Urinary bladder (tissue), 4 donors: ENCODE results near the gene MAPK8. TPM values are rescaled to one million over a fixed set of nuclear protein-coding genes. Genes with fewer than 3 reads are reported as not detected.

Experiments
- DNase-seq: peaks from one replicate; pipeline ENCODE4 v3.0.0-alpha.2; 2015; ENCODE audit errors: extremely low spot score
- H3K27ac ChIP-seq: one replicate; pipeline ENCODE4 v1.5.1; 2013; ENCODE audit warnings: low read depth, mild to moderate bottlenecking, moderate library complexity
- H3K36me3 ChIP-seq: one replicate; pipeline ENCODE4 v1.6.1; 2013; ENCODE audit warnings: mild to moderate bottlenecking, moderate library complexity; ENCODE audit not compliant: insufficient read depth
- H3K4me1 ChIP-seq: one replicate; pipeline ENCODE4 v1.6.1; 2013; ENCODE audit warnings: mild to moderate bottlenecking, moderate library complexity; ENCODE audit not compliant: insufficient read depth
- H3K4me3 ChIP-seq: one replicate; pipeline ENCODE4 v1.5.1; 2013; ENCODE audit warnings: low read depth, low read length
- WGBS: extraction: QIAGEN DNeasy Blood & Tissue Kit; methylation state at CpG from one replicate; pipeline ENCODE4 v1.1.7; 2013; 5-methylcytosine and 5-hydroxymethylcytosine counted together
- polyA plus RNA-seq: library from polyadenylated mRNA; stranded (reverse); fragments of 200-250 nt; gene quantifications from one replicate; pipeline ENCODE4 v1.2.3, GENCODE V29; 2013
- total RNA-seq: library from RNA; depleted of rRNA; stranded (reverse); fragments of >200 nt; gene quantifications from one replicate; pipeline ENCODE4 v1.2.3, GENCODE V29; 2014
- donor health status: healthy with polysubstance abuse.
- donor health status: healthy.

The MAPK8 gene
- total and polyA plus RNA-seq, 2 donors: 23.1 to 151 TPM

GRCh38 chr10:48389846-48390557, 83.5 kb downstream of the MAPK8 start:
- no peak for DNase-seq
- Histone ChIP-seq H3K4me1 (no peaks in the 10 kb centered on the region), H3K36me3 (no peaks in the 10 kb centered on the region), H3K27ac (no peak overlapping the region), H3K4me3 (no peak overlapping the region)
- whole genome bisulfite sequencing: 95% methylated on average over 2 of the region's 2 CpGs

- WGBS: 78% methylated on average over 5 of the region's 5 CpGs
Measured at GRCh38 chr10:48390558-48390871, 84.0 kb downstream of the MAPK8 start.

GRCh38 chr10:48390933-48391845, 84.7 kb downstream of the MAPK8 start:
- H3K4me1 ChIP-seq: no peaks in the 10 kb centered on the region
- no peak overlapping the region for H3K27ac ChIP-seq
- no peaks in the 10 kb centered on the region for H3K36me3 ChIP-seq
- DNase-seq: no peak
- WGBS: 88% methylated on average over 4 of the region's 4 CpGs
- no peak overlapping the region for H3K4me3 ChIP-seq

More at GRCh38 chr10:48390558-48390871, 84.0 kb downstream of the MAPK8 start:
- H3K27ac ChIP-seq: no peak overlapping the region
- no peaks in the 10 kb centered on the region for H3K4me1 ChIP-seq
- no peak overlapping the region for H3K4me3 ChIP-seq
- H3K36me3 ChIP-seq: no peaks in the 10 kb centered on the region
- no peak for DNase-seq

GRCh38 chr10:48391994-48392393, 85.5 kb downstream of the MAPK8 start:
- Histone ChIP-seq H3K27ac (no peak overlapping the region), H3K4me1 (no peaks in the 10 kb centered on the region), H3K4me3 (no peak overlapping the region), H3K36me3 (no peaks in the 10 kb centered on the region)
- WGBS: 98% methylated on average over 3 of the region's 3 CpGs
- DNase-seq: no peak

- H3K36me3 ChIP-seq: no peaks in the 10 kb centered on the region
- H3K4me1 ChIP-seq: peaks cover 2% of the 10 kb centered on the region
- 87% methylated on average over 4 of the region's 4 CpGs for WGBS
- no peak overlapping the region for H3K4me3 ChIP-seq
- no peak for DNase-seq
- no peak overlapping the region for H3K27ac ChIP-seq
Measured at GRCh38 chr10:48398261-48398660, 91.8 kb downstream of the MAPK8 start.

- Histone ChIP-seq H3K27ac (no peak overlapping the region), H3K36me3 (no peaks in the 10 kb centered on the region), H3K4me1 (peaks cover 2% of the 10 kb centered on the region), H3K4me3 (no peak overlapping the region)
- 77% methylated on average over 5 of the region's 5 CpGs for whole genome bisulfite sequencing
- no peak for DNase-seq
Measured at GRCh38 chr10:48399056-48399541, 92.6 kb downstream of the MAPK8 start.

- 86% methylated on average over 1 of the region's 1 CpG for WGBS
Measured at GRCh38 chr10:48399551-48399950, 93.1 kb downstream of the MAPK8 start.

GRCh38 chr10:48400129-48400849, 93.8 kb downstream of the MAPK8 start:
- Histone ChIP-seq H3K27ac (no peak overlapping the region), H3K4me3 (no peak overlapping the region), H3K36me3 (no peaks in the 10 kb centered on the region), H3K4me1 (peaks cover 2% of the 10 kb centered on the region)
- 67% methylated on average over 3 of the region's 3 CpGs for WGBS
- no peak for DNase-seq

More at GRCh38 chr10:48399551-48399950, 93.1 kb downstream of the MAPK8 start:
- no peak for DNase-seq
- H3K36me3 ChIP-seq: no peaks in the 10 kb centered on the region
- no peak overlapping the region for H3K4me3 ChIP-seq
- H3K4me1 ChIP-seq: peaks cover 2% of the 10 kb centered on the region
- H3K27ac ChIP-seq: no peak overlapping the region

GRCh38 chr10:48400850-48401220, 94.4 kb downstream of the MAPK8 start:
- 90% methylated on average over 1 of the region's 1 CpG for WGBS
- Histone ChIP-seq H3K27ac (no peak overlapping the region), H3K4me3 (no peak overlapping the region), H3K4me1 (peaks cover 2% of the 10 kb centered on the region), H3K36me3 (no peaks in the 10 kb centered on the region)
- no peak for DNase-seq

- no peak overlapping the region for H3K27ac ChIP-seq
- H3K36me3 ChIP-seq: peaks cover 2% of the 10 kb centered on the region
- DNase-seq: no peak
- H3K4me3 ChIP-seq: no peak overlapping the region
- peaks cover 2% of the 10 kb centered on the region for H3K4me1 ChIP-seq
- WGBS: 86% methylated on average over 4 of the region's 4 CpGs
Measured at GRCh38 chr10:48404646-48405045, 98.2 kb downstream of the MAPK8 start.

GRCh38 chr10:48406204-48406603, 99.7 kb downstream of the MAPK8 start:
- WGBS: 97% methylated on average over 3 of the region's 3 CpGs
- Histone ChIP-seq H3K4me1 (no peaks in the 10 kb centered on the region), H3K27ac (no peak overlapping the region), H3K4me3 (no peak overlapping the region), H3K36me3 (peaks cover 2% of the 10 kb centered on the region)
- DNase-seq: no peak

- Histone ChIP-seq H3K27ac (no peak overlapping the region), H3K4me3 (no peak overlapping the region), H3K4me1 (no peaks in the 10 kb centered on the region), H3K36me3 (peaks cover 2% of the 10 kb centered on the region)
- 87% methylated on average over 4 of the region's 4 CpGs for WGBS
- no peak for DNase-seq
Measured at GRCh38 chr10:48406658-48407057, 100.2 kb downstream of the MAPK8 start.

GRCh38 chr10:48410503-48410902, 104.0 kb downstream of the MAPK8 start:
- no peak for DNase-seq
- no peak overlapping the region for H3K27ac ChIP-seq
- 98% methylated on average over 6 of the region's 6 CpGs for WGBS
- H3K36me3 ChIP-seq: peaks cover 3% of the 10 kb centered on the region
- no peak overlapping the region for H3K4me3 ChIP-seq
- no peaks in the 10 kb centered on the region for H3K4me1 ChIP-seq
